Astrocyte (in vitro differentiated cells and primary cell): ENCODE data around the gene NPW.
"Not testable (repeated sequence)": the region's sequence is repeated elsewhere in the genome, so short reads cannot be mapped to it uniquely, and the experiment has no call there.

ENCODE experiments used
- CTCF ChIP-seq: IDR thresholded peaks from 2 replicates; pipeline ENCODE4 v1.5.1; 2011; ENCODE audit warnings: low read depth, mild to moderate bottlenecking, inconsistent platforms, low read length, moderate library complexity; ENCODE audit not compliant: insufficient read depth
- EZH2 ChIP-seq: IDR thresholded peaks from 2 replicates; pipeline ENCODE4 v1.6.1; 2012; ENCODE audit warnings: mild to moderate bottlenecking, low read length, inconsistent platforms; ENCODE audit not compliant: insufficient read depth

- TF ChIP-seq CTCF, EZH2: not testable (repeated sequence)
Measured at GRCh38 chr16:2033909-2034695, 14.5 kb downstream of the NPW start.
